HEK293T (cell line): ENCODE data around the gene MAPRE2.

Experiments
- CTCF ChIA-PET: fragments of 350-600 bp; formaldehyde crosslinking; extraction: SDS; loops from one replicate; lab custom pipeline; 2021; ENCODE audit warnings: antibody characterized with exemption, inconsistent platforms; lab: Yijun Ruan, JAX
- POLR2A ChIA-PET: fragments of 350-600 bp; formaldehyde crosslinking; extraction: SDS; loops from one replicate; lab custom pipeline; 2020; ENCODE audit warnings: antibody characterized with exemption, inconsistent platforms; lab: Yijun Ruan, JAX
- DNase-seq: peaks from one replicate; pipeline ENCODE4 v3.0.0; 2012; ENCODE audit warnings: mixed read lengths; ENCODE audit errors: extremely low spot score
- ARNT ChIP-seq: fragments of 450-650 bp; IDR thresholded peaks from 2 replicates; pipeline ENCODE4 v1.6.1; 2017; ENCODE audit warnings: mild to moderate bottlenecking
- BHLHE40 ChIP-seq: fragments of 450-650 bp; IDR thresholded peaks from 2 replicates; pipeline ENCODE4 v1.6.1; 2016; ENCODE audit warnings: mild to moderate bottlenecking, moderate library complexity, borderline replicate concordance
- CTBP1 ChIP-seq: fragments of 450-650 bp; IDR thresholded peaks from 2 replicates; pipeline ENCODE4 v1.6.1; 2016; ENCODE audit warnings: borderline replicate concordance
- ELF4 ChIP-seq: fragments of 450-650 bp; IDR thresholded peaks from 2 replicates; pipeline ENCODE4 v1.6.1; 2017; ENCODE audit warnings: antibody characterized with exemption
- FOXA1 ChIP-seq: fragments of 450-650 bp; IDR thresholded peaks from 2 replicates; pipeline ENCODE4 v1.6.1; 2016; ENCODE audit warnings: mild to moderate bottlenecking
- FOXK2 ChIP-seq: fragments of 450-650 bp; IDR thresholded peaks from 2 replicates; pipeline ENCODE4 v1.6.1; 2016; ENCODE audit warnings: mild to moderate bottlenecking
- FOXM1 ChIP-seq: fragments of 450-650 bp; IDR thresholded peaks from 2 replicates; pipeline ENCODE4 v1.6.1; 2017; ENCODE audit warnings: mild to moderate bottlenecking, borderline replicate concordance
- HDGF ChIP-seq: fragments of 450-650 bp; IDR thresholded peaks from 2 replicates; pipeline ENCODE4 v1.6.1; 2017; ENCODE audit warnings: antibody characterized with exemption, borderline replicate concordance
- L3MBTL2 ChIP-seq: fragments of 450-650 bp; conservative IDR thresholded peaks from 2 replicates; pipeline ENCODE4 v1.6.1; 2016; ENCODE audit warnings: mild to moderate bottlenecking
- LEF1 ChIP-seq: fragments of 450-650 bp; IDR thresholded peaks from 2 replicates; pipeline ENCODE4 v1.6.1; 2017; ENCODE audit warnings: mild to moderate bottlenecking, borderline replicate concordance
- NFRKB ChIP-seq: fragments of 450-650 bp; IDR thresholded peaks from 2 replicates; pipeline ENCODE4 v1.6.1; 2016; ENCODE audit warnings: mild to moderate bottlenecking, moderate library complexity
- PKNOX1 ChIP-seq: fragments of 450-650 bp; IDR thresholded peaks from 2 replicates; pipeline ENCODE4 v1.6.1; 2016
- SP1 ChIP-seq: fragments of 450-650 bp; IDR thresholded peaks from 2 replicates; pipeline ENCODE4 v1.6.1; 2017
- SUZ12 ChIP-seq: fragments of 450-650 bp; IDR thresholded peaks from 2 replicates; pipeline ENCODE4 v1.6.1; 2016; ENCODE audit warnings: mild to moderate bottlenecking
- TARDBP ChIP-seq: fragments of 450-650 bp; IDR thresholded peaks from 2 replicates; pipeline ENCODE4 v1.6.1; 2016
- ZNF384 ChIP-seq: fragments of 450-650 bp; IDR thresholded peaks from 2 replicates; pipeline ENCODE4 v1.6.1; 2016

MAPRE2 gene

DNA sequence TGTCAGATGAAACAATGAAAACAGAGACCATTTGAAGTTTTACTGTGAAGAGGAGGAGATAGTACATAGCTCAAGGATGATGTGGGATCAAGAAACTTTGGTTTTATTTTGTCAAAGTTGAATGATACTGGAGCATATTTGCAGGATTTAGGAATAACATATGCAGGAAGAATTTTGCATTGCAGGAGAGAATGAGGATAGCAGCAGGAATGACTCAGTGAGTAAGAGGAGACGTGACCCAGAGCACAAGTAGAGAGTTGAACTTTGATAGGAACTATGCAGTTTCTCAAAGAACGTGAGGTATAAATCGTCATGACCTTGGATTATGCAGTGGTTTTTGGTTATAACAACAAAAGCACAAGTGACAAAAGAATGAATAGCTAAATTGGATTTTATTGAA, 47.7 kb downstream of the MAPRE2 start:
- no peak for DNase-seq
- no peak for TF ChIP-seq PKNOX1
- ChIA-PET POLR2A (no interaction called here), CTCF (no interaction called here)

- no peak for DNase-seq
- ChIA-PET POLR2A (no interaction called here), CTCF (no interaction called here)
- TF ChIP-seq SUZ12 (no peak), ARNT (no peak), NFRKB (no peak), BHLHE40 (no peak), PKNOX1 (no peak), HDGF (no peak), FOXK2 (no peak), L3MBTL2 (no peak), ZNF384 (no peak)
These were observed 48.2 kb downstream of the MAPRE2 start for GRCh38 chr18:35089382-35089781.

GRCh38 chr18:35089891-35090550, 48.8 kb downstream of the MAPRE2 start:
- no peak for DNase-seq
- no peak for TF ChIP-seq TARDBP
- no peak for TF ChIP-seq BHLHE40
- no peak for TF ChIP-seq LEF1
- no peak for TF ChIP-seq NFRKB
- no peak for TF ChIP-seq ELF4
- no peak for TF ChIP-seq SP1
- TF ChIP-seq CTBP1, result no peak
- TF ChIP-seq SUZ12, result no peak
- TF ChIP-seq FOXK2, result no peak
- no peak for TF ChIP-seq ZNF384
- no peak for TF ChIP-seq FOXA1
- no peak for TF ChIP-seq ARNT
- no peak for TF ChIP-seq FOXM1
- TF ChIP-seq HDGF, result no peak
- no peak for TF ChIP-seq L3MBTL2
- TF ChIP-seq PKNOX1, result no peak
- POLR2A ChIA-PET, result no interaction called here
- CTCF ChIA-PET, result no interaction called here

- POLR2A ChIA-PET, result interaction anchor here (0.6 kb wide), 1 partner anchor 400 kb away, joined by 3 read pairs; no protein-coding TSS in a partner anchor
- CTCF ChIA-PET, result no interaction called here
- DNase-seq, result no peak
- no peak for TF ChIP-seq BHLHE40
- no peak for TF ChIP-seq L3MBTL2
- no peak for TF ChIP-seq HDGF
- no peak for TF ChIP-seq FOXA1
- TF ChIP-seq CTBP1, result no peak
- TF ChIP-seq FOXM1, result no peak
- no peak for TF ChIP-seq ZNF384
- TF ChIP-seq TARDBP, result no peak
- no peak for TF ChIP-seq ELF4
- TF ChIP-seq FOXK2, result no peak
- TF ChIP-seq NFRKB, result no peak
- no peak for TF ChIP-seq LEF1
- no peak for TF ChIP-seq ARNT
- no peak for TF ChIP-seq SP1
- TF ChIP-seq SUZ12, result no peak
- no peak for TF ChIP-seq PKNOX1
These were observed 50.6 kb downstream of the MAPRE2 start for GRCh38 chr18:35091841-35092240.

GRCh38 chr18:35095983-35096676, 54.9 kb downstream of the MAPRE2 start:
- no peak for DNase-seq
- CTCF ChIA-PET, result interaction anchor here (0.6 kb wide), 1 partner anchor 148 kb away, joined by 4 read pairs; no protein-coding TSS in a partner anchor
- no peak for TF ChIP-seq LEF1
- TF ChIP-seq ARNT, result no peak
- TF ChIP-seq FOXK2, result no peak
- TF ChIP-seq FOXM1, result no peak
- no peak for TF ChIP-seq ELF4
- TF ChIP-seq NFRKB, result no peak
- TF ChIP-seq CTBP1, result no peak
- no peak for TF ChIP-seq ZNF384
- TF ChIP-seq FOXA1, result no peak
- no peak for TF ChIP-seq BHLHE40
- TF ChIP-seq SP1, result no peak
- no peak for TF ChIP-seq SUZ12
- TF ChIP-seq L3MBTL2, result no peak
- TF ChIP-seq HDGF, result no peak
- no peak for TF ChIP-seq TARDBP
- TF ChIP-seq PKNOX1, result no peak
- POLR2A ChIA-PET, result interaction anchor here (1.1 kb wide), 1 partner anchor 14 kb away, joined by 3 read pairs; no protein-coding TSS in a partner anchor
